Liver (tissue), 3 donors: ENCODE results near the gene OSBPL9.

Source experiments
- ATF3 ChIP-seq: IDR thresholded peaks from 2 replicates; pipeline ENCODE4 v1.6.1; 2016; ENCODE audit warnings: antibody characterized with exemption
- CTCF ChIP-seq: fragments of 150-350 bp; IDR thresholded peaks from 2 replicates; pipeline ENCODE4 v1.5.1; 2017; ENCODE audit warnings: improper control_type of control experiment, low read depth, low read length; ENCODE audit not compliant: missing input control
- FOXA1 ChIP-seq: IDR thresholded peaks from 2 replicates; pipeline ENCODE4 v1.6.1; 2016; ENCODE audit warnings: antibody characterized with exemption
- GABPA ChIP-seq, 2 donors: IDR thresholded peaks in 1 of 2; conservative IDR thresholded peaks in 1 of 2; 2 replicates each; pipeline ENCODE4 v1.6.1; 2016; ENCODE audit warnings: antibody characterized with exemption in 2 of 2, mild to moderate bottlenecking in 1 of 2, moderate library complexity in 1 of 2
- HNF4A ChIP-seq, 2 donors: conservative IDR thresholded peaks; 2 replicates each; pipeline ENCODE4 v1.6.1; 2016; ENCODE audit warnings: antibody characterized with exemption in 2 of 2, mild to moderate bottlenecking in 2 of 2
- RAD21 ChIP-seq, 2 donors: IDR thresholded peaks; 2 replicates each; pipeline ENCODE4 v1.6.1; 2016; ENCODE audit warnings: antibody characterized with exemption in 2 of 2, mild to moderate bottlenecking in 2 of 2
- REST ChIP-seq: IDR thresholded peaks from 2 replicates; pipeline ENCODE4 v1.6.1; 2016; ENCODE audit warnings: antibody characterized with exemption, mild to moderate bottlenecking
- SP1 ChIP-seq: IDR thresholded peaks from 2 replicates; pipeline ENCODE4 v1.6.1; 2018; ENCODE audit warnings: antibody characterized with exemption, mild to moderate bottlenecking
- TAF1 ChIP-seq: conservative IDR thresholded peaks from 2 replicates; pipeline ENCODE4 v1.6.1; 2016; ENCODE audit warnings: antibody characterized with exemption, mild to moderate bottlenecking
- ZBTB33 ChIP-seq: IDR thresholded peaks from 2 replicates; pipeline ENCODE4 v1.6.1; 2016; ENCODE audit warnings: antibody characterized with exemption
- donor health status: healthy.
- donor health status: healthy.

GRCh38 chr1:51644020-51644419 is 27.1 kb downstream of the OSBPL9 start:
- TF ChIP-seq HNF4A (conservative IDR thresholded peaks at IDR 0.05) (no peak), CTCF (no peak), ATF3 (no peak), ZBTB33 (no peak), FOXA1 (no peak), REST (no peak), SP1 (no peak), GABPA (IDR thresholded peaks at IDR 0.05 in 1 of 2, conservative IDR thresholded peaks at IDR 0.05 in 1 of 2) (no peak), TAF1 (no peak), RAD21 (IDR thresholded peaks at IDR 0.05) (no peak)
